ENCODE measurements around the gene UBAP2. TPM values are rescaled to one million over a fixed set of nuclear protein-coding genes. Genes with fewer than 3 reads are reported as not detected.

Gene UBAP2
- total RNA-seq, 1 experiment from 2014 or later = 60.8 TPM

DNA sequence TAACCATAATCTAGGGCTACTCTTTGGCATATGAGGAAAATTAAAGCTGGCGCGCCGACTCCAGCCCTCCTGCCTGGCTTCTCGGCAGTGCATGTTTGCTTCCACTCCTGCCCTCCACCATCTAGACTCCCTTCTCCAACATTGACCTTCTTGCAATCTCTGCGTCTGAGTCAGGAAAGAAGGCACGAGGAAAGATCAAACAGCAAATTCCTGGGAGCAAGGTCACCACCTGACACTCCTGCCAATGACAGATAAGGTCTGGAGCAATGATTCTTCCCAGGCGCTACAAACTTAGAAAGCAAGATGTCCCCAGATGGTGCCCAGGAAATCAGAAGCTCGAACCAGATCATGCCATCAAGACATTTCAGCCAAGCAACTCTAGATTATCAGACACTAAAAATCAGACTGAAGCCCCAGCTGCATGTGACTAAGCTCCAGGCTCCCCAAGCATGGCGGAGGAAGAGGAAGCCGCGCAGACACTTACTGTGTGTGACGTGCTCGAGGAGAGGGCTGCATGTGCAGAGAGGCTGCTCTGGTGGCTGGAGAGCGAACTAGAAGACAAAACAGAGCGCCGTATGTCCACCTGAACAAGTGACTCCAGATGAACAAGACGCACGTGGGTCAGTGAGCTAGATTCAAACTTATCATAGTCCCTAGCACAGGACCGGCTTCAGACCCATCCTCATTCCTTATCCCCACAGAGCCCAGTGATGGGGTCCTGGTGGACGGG is 116.4 kb downstream of the UBAP2 start:
- Histone ChIP-seq H3K79me1 (ENCODE audit: insufficient read depth, low read depth, low read length, poor library complexity, severe bottlenecking) (peaks cover 2% of the 10 kb centered on the region), H3K56ac (ENCODE audit: insufficient read length, low read depth, low read length) (no peak overlapping the region), H2AFZ (ENCODE audit: low read length) (no peak overlapping the region), H2BK15ac (ENCODE audit: low read depth, low read length) (no peak overlapping the region), H3K27ac (ENCODE audit: insufficient read length, low read depth, low read length) (no peak overlapping the region), H3K4me2 (ENCODE audit: insufficient read depth, insufficient read length, low read length) (no peak overlapping the region), H3K4ac (ENCODE audit: low read depth, low read length) (no peak overlapping the region), H3T11ph (ENCODE audit: low read length) (no peak overlapping the region), H3K79me2 (ENCODE audit: insufficient read depth, low read length) (no peaks in the 10 kb centered on the region), H3K18ac (ENCODE audit: insufficient read length, low read depth, low read length) (no peak overlapping the region), H3K23ac (ENCODE audit: insufficient read length, low read depth, low read length) (no peak overlapping the region), H3K27me3 (ENCODE audit: insufficient read depth, low read length) (peaks cover 2% of the 10 kb centered on the region; the same call in 1 of the 2 replicates), H2AK5ac (ENCODE audit: insufficient read length, low read length) (no peak overlapping the region), H4K91ac (ENCODE audit: insufficient read length, low read depth, low read length) (no peak overlapping the region), H4K5ac (ENCODE audit: insufficient read length, low read depth, low read length) (no peak overlapping the region), H2BK12ac (ENCODE audit: insufficient read length, low read depth, low read length) (no peak overlapping the region), H2BK5ac (ENCODE audit: insufficient read length, low read length) (no peak overlapping the region), H2BK20ac (ENCODE audit: low read depth, low read length, poor library complexity, severe bottlenecking) (no peak overlapping the region), H3K23me2 (ENCODE audit: insufficient read length, low read depth, low read length, poor library complexity, severe bottlenecking) (no peaks in the 10 kb centered on the region), H3K9ac (ENCODE audit: extremely low read depth, insufficient read length, low read length) (no peak overlapping the region), H3K4me1 (ENCODE audit: insufficient read depth, low read length) (peaks cover 2% of the 10 kb centered on the region; the same call in 1 of the 2 replicates), H4K8ac (replicated peaks; ENCODE audit: insufficient read length, low read depth, low read length) (no peak overlapping the region), H3K9me3 (ENCODE audit: control insufficient read depth, low read depth, low read length) (no peaks in the 10 kb centered on the region), H4K20me1 (ENCODE audit: control insufficient read depth, insufficient read depth, insufficient read length) (no peaks in the 10 kb centered on the region), H2BK120ac (ENCODE audit: low read depth, low read length, poor library complexity, severe bottlenecking) (no peak overlapping the region), H3K14ac (ENCODE audit: insufficient read depth, low read length) (no peak overlapping the region)
- Mint-ChIP-seq H3K27ac (peak overlapping the region in 1 of 3 experiments; percentile 61; a peak in 3 of 7 replicates), H3K27me3 (ENCODE audit: low read depth) (no peaks in the 10 kb centered on the region), H3K9me3 (no peaks in the 10 kb centered on the region; a peak in 1 of 5 replicates), H3K36me3 (ENCODE audit: insufficient read depth in 1 of 3, low read depth in 3 of 3) (peaks cover 69 to 94% (median 82%) of the 10 kb centered on the region in 3 experiments; a peak in 6 of 7 replicates), H3K4me1 (peaks cover 17 to 21% of the 10 kb centered on the region in 2 experiments), H3K4me3 (no peak overlapping the region)
- TF ChIP-seq, protein P1, sequence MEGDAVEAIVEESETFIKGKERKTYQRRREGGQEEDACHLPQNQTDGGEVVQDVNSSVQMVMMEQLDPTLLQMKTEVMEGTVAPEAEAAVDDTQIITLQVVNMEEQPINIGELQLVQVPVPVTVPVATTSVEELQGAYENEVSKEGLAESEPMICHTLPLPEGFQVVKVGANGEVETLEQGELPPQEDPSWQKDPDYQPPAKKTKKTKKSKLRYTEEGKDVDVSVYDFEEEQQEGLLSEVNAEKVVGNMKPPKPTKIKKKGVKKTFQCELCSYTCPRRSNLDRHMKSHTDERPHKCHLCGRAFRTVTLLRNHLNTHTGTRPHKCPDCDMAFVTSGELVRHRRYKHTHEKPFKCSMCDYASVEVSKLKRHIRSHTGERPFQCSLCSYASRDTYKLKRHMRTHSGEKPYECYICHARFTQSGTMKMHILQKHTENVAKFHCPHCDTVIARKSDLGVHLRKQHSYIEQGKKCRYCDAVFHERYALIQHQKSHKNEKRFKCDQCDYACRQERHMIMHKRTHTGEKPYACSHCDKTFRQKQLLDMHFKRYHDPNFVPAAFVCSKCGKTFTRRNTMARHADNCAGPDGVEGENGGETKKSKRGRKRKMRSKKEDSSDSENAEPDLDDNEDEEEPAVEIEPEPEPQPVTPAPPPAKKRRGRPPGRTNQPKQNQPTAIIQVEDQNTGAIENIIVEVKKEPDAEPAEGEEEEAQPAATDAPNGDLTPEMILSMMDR (conservative IDR thresholded peaks at IDR 0.05) = no peak
- no peak for DNase-seq
- WGBS (ENCODE audit: extremely low coverage, insufficient read length, low lambda C conversion rate) = no CpG with 5 or more reads among the region's 20 CpGs

Data from H9 (cell line).